HG03442 (cell line): ENCODE data around the gene CCN6.
"Not testable (repeated sequence)": the region's sequence is repeated elsewhere in the genome, so short reads cannot be mapped to it uniquely, and the experiment has no call there.

ENCODE experiments used
- ATAC-seq: cut with Tn5 transposase; IDR thresholded peaks from one replicate; pipeline ENCODE4 v1.9.1; 2021; ENCODE audit warnings: mild to moderate bottlenecking, moderate library complexity; ENCODE audit not compliant: unreplicated experiment

Gene CCN6

GRCh38 chr6:112029045-112029822 lies 24.7 kb upstream of the CCN6 start:
- ATAC-seq, result peak; percentile 70

GRCh38 chr6:112030206-112030960 lies 23.5 kb upstream of the CCN6 start:
- ATAC-seq, result no peak

GRCh38 chr6:112030961-112031660 lies 22.8 kb upstream of the CCN6 start:
- no peak for ATAC-seq

- ATAC-seq, result no peak
Measured at GRCh38 chr6:112031960-112032359, 21.9 kb upstream of the CCN6 start.

- ATAC-seq, result no peak
Measured at GRCh38 chr6:112032728-112033127, 21.2 kb upstream of the CCN6 start.

GRCh38 chr6:112033791-112034615 lies 19.9 kb upstream of the CCN6 start:
- no peak for ATAC-seq

- ATAC-seq, result no peak
Measured at GRCh38 chr6:112034616-112034995, 19.3 kb upstream of the CCN6 start.

GRCh38 chr6:112036088-112036637 lies 17.7 kb upstream of the CCN6 start:
- ATAC-seq, result no peak

- ATAC-seq, result no peak
Measured at GRCh38 chr6:112037783-112038216, 16.1 kb upstream of the CCN6 start.

- ATAC-seq, result no peak
Measured at GRCh38 chr6:112038268-112038667, 15.6 kb upstream of the CCN6 start.

GRCh38 chr6:112038756-112039430 lies 15.0 kb upstream of the CCN6 start:
- no peak for ATAC-seq

GRCh38 chr6:112039431-112039770 lies 14.5 kb upstream of the CCN6 start:
- no peak for ATAC-seq

GRCh38 chr6:112040956-112041355 lies 12.9 kb upstream of the CCN6 start:
- ATAC-seq, result no peak

- no peak for ATAC-seq
Measured at GRCh38 chr6:112041535-112041934, 12.4 kb upstream of the CCN6 start.

GRCh38 chr6:112043032-112044007 lies 10.6 kb upstream of the CCN6 start:
- ATAC-seq, result peak; percentile 86

- no peak for ATAC-seq
Measured at GRCh38 chr6:112044196-112044595, 9.7 kb upstream of the CCN6 start.

GRCh38 chr6:112044856-112045255 lies 9.0 kb upstream of the CCN6 start:
- no peak for ATAC-seq

- ATAC-seq, result not testable (repeated sequence)
Measured at GRCh38 chr6:112047523-112047922, 6.4 kb upstream of the CCN6 start.
